Activated naive CD4-positive, alpha-beta T cell (primary cell): ENCODE results near the gene TMEM163.
"Not testable (repeated sequence)": the region's sequence is repeated elsewhere in the genome, so short reads cannot be mapped to it uniquely, and the experiment has no call there.

Experiments used
- DNase-seq, 4 experiments: peaks; one replicate each; lab custom pipeline; 2025; lab: John Stamatoyannopoulos, UW

Gene TMEM163

DNA sequence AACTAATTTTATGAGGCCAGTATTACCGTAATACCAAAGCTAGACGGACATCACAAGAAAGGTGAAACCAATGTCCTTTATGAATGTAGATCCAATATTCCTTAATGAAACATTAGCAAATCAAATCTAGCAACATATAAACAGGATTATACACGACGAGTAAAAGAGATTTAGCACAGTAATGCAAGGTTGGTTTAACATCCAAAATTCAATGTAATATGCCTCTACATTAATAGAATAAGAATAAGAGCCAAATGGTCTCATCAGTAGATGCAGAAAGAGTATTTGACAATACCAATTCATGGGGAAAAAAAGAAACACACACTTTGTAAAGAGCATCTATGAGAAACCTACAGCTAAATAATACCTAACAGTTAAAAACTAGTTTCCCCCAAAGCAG lies 99.5 kb downstream of the TMEM163 start:
- DNase-seq, result no peak

GRCh38 chr2:134615480-134615879 lies 103.3 kb downstream of the TMEM163 start:
- not testable (repeated sequence) for DNase-seq

DNA sequence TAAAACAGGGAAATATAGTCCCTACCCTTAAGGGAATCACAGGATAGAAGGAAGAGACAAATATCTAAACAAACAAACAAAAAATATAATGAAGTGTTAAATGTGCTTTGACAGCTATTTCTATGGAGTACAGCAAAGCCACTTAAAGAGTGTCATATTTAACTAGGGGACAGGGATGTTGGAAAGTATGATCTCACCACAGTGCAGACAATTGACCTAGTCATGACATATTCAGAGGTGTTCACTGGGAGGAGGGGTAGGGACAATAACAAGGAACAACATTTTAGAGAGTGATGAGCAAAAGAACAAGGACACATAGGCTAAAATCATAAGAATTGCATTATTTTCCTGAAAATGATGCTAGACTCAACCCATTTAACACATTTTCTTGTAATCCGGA lies 107.5 kb downstream of the TMEM163 start:
- DNase-seq, result no peak

GRCh38 chr2:134610871-134611270 lies 107.9 kb downstream of the TMEM163 start:
- no peak for DNase-seq

DNA sequence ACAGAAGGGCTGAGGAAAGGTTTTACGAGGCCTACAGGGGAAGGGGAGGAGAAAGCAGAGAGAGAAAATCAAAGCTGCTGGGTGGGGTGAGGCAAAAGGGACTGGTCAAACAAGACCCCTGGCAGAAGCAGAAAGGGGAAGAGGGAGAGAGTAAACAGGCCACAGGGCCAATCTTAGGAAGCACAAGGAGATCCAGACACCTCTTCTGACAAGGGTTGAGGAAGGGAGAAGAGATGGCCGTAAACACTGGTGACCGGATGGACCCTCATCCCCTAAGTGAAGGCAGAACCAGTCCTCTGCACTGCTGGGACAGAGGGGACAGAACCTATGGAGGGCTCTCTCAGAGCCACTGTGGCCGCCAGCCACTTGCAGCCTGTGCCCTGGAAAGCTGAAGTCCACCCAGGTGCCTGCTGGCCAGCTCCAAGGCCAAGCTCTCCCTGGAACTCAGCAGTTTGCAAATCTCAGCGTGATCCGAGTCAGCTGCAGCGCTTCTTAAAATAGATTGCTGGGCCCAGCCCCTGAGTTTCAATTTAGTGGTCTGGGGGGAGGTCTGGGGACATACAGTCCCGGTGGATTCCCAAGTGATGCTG lies 108.8 kb downstream of the TMEM163 start:
- no peak for DNase-seq

DNA sequence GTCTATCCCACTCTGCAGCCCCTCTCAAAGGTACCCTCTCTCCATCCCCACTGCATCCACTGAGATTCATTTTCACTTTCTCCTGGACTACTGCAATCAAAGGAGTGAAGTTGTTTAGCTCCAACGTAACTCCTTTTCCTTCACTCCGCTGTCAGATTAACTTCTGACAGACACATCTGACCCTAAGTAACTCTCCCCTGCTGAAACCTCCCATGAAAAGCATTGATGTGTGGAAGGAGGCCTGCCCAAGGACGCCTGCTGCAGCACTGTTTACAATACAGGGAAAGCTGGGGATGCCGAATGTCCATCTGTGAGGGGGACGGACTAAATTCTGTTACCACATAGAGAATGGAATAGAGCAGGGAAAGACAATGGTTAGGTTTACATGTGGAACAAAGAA lies 114.8 kb downstream of the TMEM163 start:
- no peak for DNase-seq

- no peak for DNase-seq
These were observed 116.1 kb downstream of the TMEM163 start for GRCh38 chr2:134602666-134603065.

DNA sequence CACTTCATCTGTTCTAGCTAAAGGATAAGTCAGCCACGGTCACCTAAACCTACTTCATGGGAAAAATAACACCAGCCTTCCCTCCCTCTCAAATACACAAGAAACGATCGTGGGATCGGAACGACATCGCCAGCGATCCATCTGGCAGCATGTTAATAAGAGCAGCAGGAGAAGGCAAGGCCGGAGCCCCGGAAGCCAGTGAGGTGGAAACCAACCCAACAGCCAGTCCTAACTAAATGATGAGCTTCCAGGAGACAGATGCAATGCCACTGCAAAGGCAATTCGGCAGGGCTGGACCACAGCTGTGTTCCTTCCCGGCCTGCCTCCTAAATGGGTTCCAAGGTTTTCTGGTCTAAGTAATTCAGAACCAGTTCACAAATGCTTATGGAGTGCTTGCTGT lies 117.5 kb downstream of the TMEM163 start:
- no peak for DNase-seq

DNA sequence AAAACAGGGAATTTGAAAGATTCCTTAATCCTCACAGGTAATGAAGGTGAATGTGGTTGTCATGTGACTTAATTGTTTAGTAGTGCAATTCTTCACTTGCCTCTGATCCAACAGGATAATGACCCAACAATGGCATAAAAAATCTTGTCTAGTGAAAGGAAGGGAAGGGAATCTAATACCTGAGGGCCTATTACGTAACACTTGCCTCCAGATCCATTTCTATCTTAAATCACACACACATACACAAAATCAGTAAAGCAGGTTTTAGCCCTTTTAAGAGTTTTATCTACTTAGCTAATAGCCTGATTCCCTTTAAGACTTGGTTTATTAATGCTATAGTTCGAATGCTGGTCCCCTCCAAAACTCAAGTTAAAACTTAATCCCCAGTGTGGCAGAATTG lies 118.6 kb downstream of the TMEM163 start:
- DNase-seq, result no peak

DNA sequence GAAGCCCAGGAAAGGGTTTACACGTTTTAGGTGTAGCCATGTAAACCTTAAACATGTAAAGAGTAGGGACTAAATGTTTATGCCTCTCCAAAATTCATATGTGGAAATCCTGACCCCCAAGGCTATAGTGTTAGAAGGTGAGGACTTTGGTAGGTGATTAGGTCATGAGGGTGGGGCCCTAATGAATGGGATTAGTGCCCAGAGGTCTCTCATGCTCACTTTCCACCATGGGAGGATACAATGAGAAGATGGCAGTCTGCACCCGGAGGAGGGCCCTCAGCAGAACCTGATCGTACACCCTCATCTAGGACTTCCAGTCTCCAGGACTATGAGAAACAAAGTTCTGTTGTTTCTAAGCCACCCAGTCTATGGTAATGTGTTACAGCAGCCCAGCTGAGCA lies 119.6 kb downstream of the TMEM163 start:
- DNase-seq, result no peak

DNA sequence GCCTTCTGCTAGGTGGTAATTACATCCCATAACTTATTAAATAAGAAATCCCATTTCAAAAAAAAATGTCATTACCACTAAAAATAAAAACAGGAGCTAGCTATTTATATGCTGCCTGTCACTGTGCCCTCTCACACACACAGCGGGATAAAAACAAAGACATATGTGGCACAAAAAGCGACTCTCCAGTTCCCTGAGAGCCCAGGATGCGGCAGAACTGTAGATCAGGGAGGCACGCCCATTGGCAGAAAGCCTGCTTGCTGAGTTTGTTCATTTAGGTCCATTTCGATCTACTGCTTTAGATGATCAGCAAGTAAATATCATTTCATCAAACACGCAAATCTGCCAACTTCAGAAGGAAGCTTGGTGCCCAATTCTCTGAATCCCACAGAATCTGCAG lies 124.4 kb downstream of the TMEM163 start:
- no peak for DNase-seq

- no peak for DNase-seq
These were observed 125.3 kb downstream of the TMEM163 start for GRCh38 chr2:134593519-134593918.

- no peak for DNase-seq
These were observed 126.4 kb downstream of the TMEM163 start for GRCh38 chr2:134592377-134592776.

DNA sequence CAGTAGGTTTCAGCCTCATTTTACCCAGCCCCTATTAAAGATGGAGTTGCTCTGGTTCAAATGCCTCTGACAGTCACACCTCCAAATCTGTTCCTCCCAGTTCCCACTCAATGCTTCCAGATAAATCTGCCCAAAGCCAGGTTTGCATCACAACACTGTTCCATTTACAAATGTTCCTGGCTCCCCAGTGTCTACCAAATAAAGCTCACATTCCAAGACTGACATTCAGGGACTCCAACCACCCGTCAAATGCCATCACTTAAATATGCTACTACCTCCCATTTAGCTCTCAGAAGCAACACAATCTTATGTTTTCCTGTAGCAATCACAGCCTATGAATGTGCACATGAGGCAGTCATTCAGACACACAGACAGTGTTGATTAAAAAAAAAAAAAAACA lies 127.3 kb downstream of the TMEM163 start:
- DNase-seq, result no peak

GRCh38 chr2:134590679-134591078 lies 128.1 kb downstream of the TMEM163 start:
- DNase-seq, result no peak

- not testable (repeated sequence) for DNase-seq
These were observed 129.4 kb downstream of the TMEM163 start for GRCh38 chr2:134589171-134590083.

- no peak for DNase-seq
These were observed 130.2 kb downstream of the TMEM163 start for GRCh38 chr2:134588556-134588955.

DNA sequence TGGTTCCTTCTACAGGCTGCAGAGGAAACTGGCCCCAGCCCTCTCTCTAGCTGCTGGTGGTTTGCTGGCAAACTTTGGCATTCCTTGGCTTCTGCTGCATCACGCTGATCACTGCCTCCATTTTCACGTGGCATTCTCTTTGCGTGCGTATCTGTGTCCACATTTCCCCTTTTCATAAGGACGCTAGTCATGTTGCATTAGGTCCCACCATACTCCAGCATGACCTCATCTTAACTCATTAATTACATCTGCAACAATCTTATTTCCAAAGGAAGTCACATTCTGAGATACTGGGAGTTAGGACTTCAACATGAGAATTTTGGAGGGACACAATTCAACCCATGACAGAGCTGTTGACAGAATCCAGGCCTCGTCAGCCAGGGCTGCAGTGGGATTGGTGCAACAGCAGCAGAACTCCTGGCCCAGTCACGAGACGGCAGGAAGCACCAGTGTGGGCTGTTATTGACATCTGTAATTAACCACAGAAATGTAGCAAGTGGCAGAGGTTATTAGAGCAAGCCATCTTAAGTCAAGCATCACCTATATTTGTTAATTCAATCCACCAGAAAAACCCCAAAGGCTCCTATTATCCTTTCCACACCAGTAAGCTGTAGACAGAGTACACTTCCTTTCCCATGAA lies 132.4 kb downstream of the TMEM163 start:
- DNase-seq, result no peak

DNA sequence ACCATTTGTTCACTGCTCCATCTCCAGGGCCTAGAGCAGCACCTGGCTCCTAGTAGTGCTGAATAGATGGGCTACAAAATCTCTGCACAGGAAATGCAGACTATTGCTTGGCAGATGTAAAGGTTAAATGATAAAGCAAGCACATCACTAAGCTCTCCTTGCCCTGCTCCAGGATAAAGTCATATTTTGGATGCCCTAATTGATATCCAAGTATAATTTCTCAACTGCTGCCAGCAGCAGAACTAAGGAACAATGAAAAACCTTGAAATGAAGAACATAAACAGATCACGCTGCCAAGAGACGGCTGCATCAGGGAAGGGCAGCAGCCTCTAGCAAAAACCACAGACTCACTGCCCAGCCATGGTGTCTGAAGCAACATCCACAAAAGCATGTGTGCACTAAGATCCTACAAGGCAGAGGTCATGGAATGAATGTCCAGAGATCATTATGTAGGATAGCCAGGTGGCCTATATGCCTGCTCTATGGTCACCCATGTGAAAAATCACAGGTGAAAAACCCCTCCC lies 134.7 kb downstream of the TMEM163 start:
- DNase-seq, result no peak

- no peak for DNase-seq
These were observed 135.3 kb downstream of the TMEM163 start for GRCh38 chr2:134583462-134583861.

GRCh38 chr2:134582547-134582899 lies 136.3 kb downstream of the TMEM163 start:
- DNase-seq, result no peak

DNA sequence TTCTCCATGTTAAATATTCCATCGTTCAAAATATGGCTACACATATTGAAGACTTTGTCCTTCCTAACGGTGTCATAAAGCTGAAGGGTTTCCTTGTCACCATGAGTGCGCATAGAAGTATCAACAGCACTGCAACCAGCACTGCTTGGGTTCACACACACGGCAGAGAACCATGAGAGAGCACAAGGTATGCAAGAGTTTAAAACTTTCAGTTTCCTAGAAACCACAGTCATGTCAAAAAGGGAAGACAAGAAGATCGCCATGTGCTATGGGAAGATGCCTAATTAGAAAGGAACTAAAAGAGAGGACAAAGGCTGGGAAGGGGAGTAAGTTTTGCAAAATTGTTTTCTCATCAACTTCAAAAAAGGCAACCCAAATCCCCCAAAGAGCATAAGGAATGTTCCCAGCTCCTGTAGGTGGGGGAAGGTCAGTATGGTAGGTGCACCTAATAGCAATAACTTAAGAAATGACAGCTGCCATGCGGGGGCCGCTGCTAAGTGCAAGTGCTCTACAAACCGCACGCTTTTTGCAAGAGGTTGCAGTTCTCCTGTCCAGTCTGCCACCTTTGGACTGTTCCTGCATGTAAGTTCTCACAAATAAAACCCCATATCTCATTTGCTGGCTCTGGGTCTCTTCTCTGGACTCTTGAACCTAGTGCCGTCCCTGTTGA lies 136.8 kb downstream of the TMEM163 start:
- DNase-seq, result no peak
